OCI-LY1 (cell line): ENCODE measurements around the gene CNTNAP2.

Source experiments
- H2AFZ ChIP-seq: fragments of 200-600 bp; sonication (generic), shearing (Covaris generic); 2 replicates; pipeline ENCODE4 v1.6.0; 2014; ENCODE audit warnings: antibody characterized with exemption, mild to moderate bottlenecking, low read length
- H3F3A ChIP-seq: fragments of 200-600 bp; sonication (generic), shearing (Covaris generic); 2 replicates; pipeline ENCODE4 v1.6.0; 2014; ENCODE audit warnings: mild to moderate bottlenecking, antibody characterized with exemption, low read length, moderate library complexity; ENCODE audit not compliant: insufficient read depth
- H3K27ac ChIP-seq: fragments of 200-600 bp; sonication (generic); 2 replicates; pipeline ENCODE4 v1.5.1; 2014; ENCODE audit warnings: low read length, mixed run types, mild to moderate bottlenecking, low read depth; ENCODE audit not compliant: poor library complexity, severe bottlenecking
- H3K27me3 ChIP-seq: fragments of 200-600 bp; sonication (generic); 2 replicates; pipeline ENCODE4 v1.6.0; 2014; ENCODE audit warnings: antibody characterized with exemption, mild to moderate bottlenecking, low read length, moderate library complexity; ENCODE audit not compliant: insufficient read depth
- H3K36me3 ChIP-seq: fragments of 200-600 bp; sonication (generic); 2 replicates; pipeline ENCODE4 v1.6.1; 2014; ENCODE audit warnings: mild to moderate bottlenecking, antibody characterized with exemption, low read length, moderate library complexity, mixed read lengths; ENCODE audit not compliant: insufficient read depth
- H3K4me1 ChIP-seq: fragments of 200-600 bp; sonication (generic); 2 replicates; pipeline ENCODE4 v1.5.1; 2014; ENCODE audit warnings: mild to moderate bottlenecking, low read length, moderate library complexity; ENCODE audit not compliant: insufficient read depth, severe bottlenecking
- H3K4me2 ChIP-seq: fragments of 200-600 bp; sonication (generic), shearing (Covaris generic); 2 replicates; pipeline ENCODE4 v1.6.1; 2014; ENCODE audit warnings: low read length
- H3K4me3 ChIP-seq: fragments of 200-600 bp; sonication (generic); 2 replicates; pipeline ENCODE4 v1.5.1; 2014; ENCODE audit warnings: low read length, low read depth, mild to moderate bottlenecking, mixed read lengths; ENCODE audit not compliant: poor library complexity, severe bottlenecking
- H3K79me2 ChIP-seq: fragments of 200-600 bp; shearing (Covaris generic); 2 replicates; pipeline ENCODE4 v1.6.1; 2016; ENCODE audit warnings: mixed run types, low read length, mixed read lengths; ENCODE audit not compliant: insufficient read depth
- H3K9ac ChIP-seq: fragments of 200-600 bp; sonication (generic), shearing (Covaris generic); 2 replicates; pipeline ENCODE4 v1.6.1; 2014; ENCODE audit warnings: mild to moderate bottlenecking, low read length, mixed read lengths
- H3K9me2 ChIP-seq: fragments of 200-600 bp; sonication (generic), shearing (Covaris generic); 2 replicates; pipeline ENCODE4 v1.6.1; 2014; ENCODE audit warnings: low read depth, mild to moderate bottlenecking, low read length, mixed read lengths
- H3K9me3 ChIP-seq: fragments of 200-600 bp; shearing (Covaris generic); 2 replicates; pipeline ENCODE4 v1.6.1; 2014; ENCODE audit warnings: low read length, mixed read lengths
- H4K20me1 ChIP-seq: fragments of 200-600 bp; sonication (generic), shearing (Covaris generic); 2 replicates; pipeline ENCODE4 v1.6.0; 2016; ENCODE audit warnings: mild to moderate bottlenecking, low read length; ENCODE audit not compliant: insufficient read depth
- CTCF ChIP-seq: fragments of 200-600 bp; sonication (generic), shearing (Covaris generic); IDR thresholded peaks from 2 replicates; pipeline ENCODE4 v1.5.1; 2017; ENCODE audit warnings: mild to moderate bottlenecking, antibody characterized with exemption, low read length, moderate library complexity, mixed read lengths
- EZH2 ChIP-seq: fragments of 200-600 bp; sonication (generic), shearing (Covaris generic); IDR thresholded peaks from 2 replicates; pipeline ENCODE4 v1.8.0; 2017; ENCODE audit warnings: borderline replicate concordance, mixed run types, mild to moderate bottlenecking, antibody characterized with exemption, low read length, moderate library complexity, mixed read lengths

The CNTNAP2 gene

GRCh38 chr7:147708871-147709270 is 1592.3 kb downstream of the CNTNAP2 start:
- no peaks in the 10 kb centered on the region for H3K4me1 ChIP-seq
- no peaks in the 10 kb centered on the region for H3K27me3 ChIP-seq
- H2AFZ ChIP-seq: no peak overlapping the region
- H3K79me2 ChIP-seq: no peaks in the 10 kb centered on the region
- no peak for TF ChIP-seq EZH2
- no peak for TF ChIP-seq CTCF
- H3K9me3 ChIP-seq: 0 out of 2 replicates have a peak, but pooled peaks cover 2% of the 10 kb centered on the region
- H3K9me2 ChIP-seq: no peaks in the 10 kb centered on the region
- no peaks in the 10 kb centered on the region for H3F3A ChIP-seq
- H3K27ac ChIP-seq: no peak overlapping the region
- H3K4me2 ChIP-seq: no peak overlapping the region
- H4K20me1 ChIP-seq: no peaks in the 10 kb centered on the region
- H3K4me3 ChIP-seq: no peak overlapping the region
- H3K9ac ChIP-seq: no peak overlapping the region
- no peaks in the 10 kb centered on the region for H3K36me3 ChIP-seq

- no peak overlapping the region for H3K4me3 ChIP-seq
- no peaks in the 10 kb centered on the region for H4K20me1 ChIP-seq
- no peaks in the 10 kb centered on the region for H3K9me2 ChIP-seq
- no peaks in the 10 kb centered on the region for H3K4me1 ChIP-seq
- no peaks in the 10 kb centered on the region for H3K36me3 ChIP-seq
- 0 out of 2 replicates have a peak, but pooled peaks cover 2% of the 10 kb centered on the region for H3K9me3 ChIP-seq
- no peak overlapping the region for H3K27ac ChIP-seq
- no peak overlapping the region for H3K9ac ChIP-seq
- TF ChIP-seq EZH2 (no peak), CTCF (no peak)
- H2AFZ ChIP-seq: no peak overlapping the region
- no peaks in the 10 kb centered on the region for H3K79me2 ChIP-seq
- H3K27me3 ChIP-seq: no peaks in the 10 kb centered on the region
- H3F3A ChIP-seq: no peaks in the 10 kb centered on the region
- H3K4me2 ChIP-seq: no peak overlapping the region
These were observed 1594.8 kb downstream of the CNTNAP2 start for GRCh38 chr7:147711447-147711846.

- Histone ChIP-seq H3K4me1 (no peaks in the 10 kb centered on the region), H3F3A (no peaks in the 10 kb centered on the region), H3K4me2 (no peak overlapping the region), H3K9ac (no peak overlapping the region), H3K36me3 (no peaks in the 10 kb centered on the region), H3K9me3 (no peaks in the 10 kb centered on the region), H3K9me2 (no peaks in the 10 kb centered on the region), H3K27ac (no peak overlapping the region), H3K4me3 (no peak overlapping the region), H3K79me2 (no peaks in the 10 kb centered on the region), H2AFZ (no peak overlapping the region), H3K27me3 (no peaks in the 10 kb centered on the region), H4K20me1 (no peaks in the 10 kb centered on the region)
- TF ChIP-seq EZH2 (no peak), CTCF (no peak)
These were observed 1605.6 kb downstream of the CNTNAP2 start for GRCh38 chr7:147721962-147722830.
